ENCODE measurements around the gene PTGDR. TPM values are rescaled to one million over a fixed set of nuclear protein-coding genes. Genes with fewer than 3 reads are reported as not detected.
A peak's percentile ranks its signal among the peaks of the same experiment; 100 is the strongest.

PTGDR gene
- total RNA-seq, 1 experiment from 2014 or later, result not detected

DNA sequence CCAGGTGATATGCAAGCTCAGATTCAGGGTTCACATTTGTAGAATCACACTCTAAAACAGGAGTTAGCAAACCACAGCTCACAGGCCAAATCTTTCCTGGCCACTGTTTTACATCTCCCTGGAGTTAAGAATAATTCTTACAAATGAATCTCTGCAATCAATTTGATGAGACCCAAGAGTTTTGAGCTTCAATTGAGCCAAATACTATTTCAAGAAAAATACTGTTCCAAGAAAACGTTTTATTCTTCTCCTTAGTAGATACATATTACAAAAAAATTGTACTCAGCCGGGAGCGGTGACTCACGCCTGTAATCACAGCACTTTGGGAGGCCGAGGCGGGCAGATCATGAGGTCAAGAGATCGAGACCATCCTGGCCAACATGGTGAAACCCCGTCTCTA, 2.5 kb downstream of the PTGDR start:
- no peak for DNase-seq
- Histone ChIP-seq H3K9me2 (ENCODE audit: insufficient read depth) (no peaks in the 10 kb centered on the region), H3K9me3 (ENCODE audit: insufficient read depth, low read depth) (no peaks in the 10 kb centered on the region), H3K27ac (no peak overlapping the region), H4K20me1 (ENCODE audit: insufficient read depth) (no peaks in the 10 kb centered on the region), H3K36me3 (ENCODE audit: low read depth) (no peaks in the 10 kb centered on the region), H3K4me2 (no peak overlapping the region), H3K4me3 (no peak overlapping the region), H3K27me3 (ENCODE audit: insufficient read depth, low read depth) (no peaks in the 10 kb centered on the region), H2AFZ (no peak overlapping the region), H3F3A (ENCODE audit: insufficient read depth, low read depth) (no peaks in the 10 kb centered on the region), H3K79me2 (ENCODE audit: low read depth) (no peaks in the 10 kb centered on the region), H3K4me1 (replicated peaks; ENCODE audit: insufficient read depth) (no peaks in the 10 kb centered on the region)
- POLR2A ChIA-PET (ENCODE audit: unreplicated experiment), result no interaction called here
- BruUV-seq (replicated peaks), result no TSS peak
- TF ChIP-seq, protein P1, sequence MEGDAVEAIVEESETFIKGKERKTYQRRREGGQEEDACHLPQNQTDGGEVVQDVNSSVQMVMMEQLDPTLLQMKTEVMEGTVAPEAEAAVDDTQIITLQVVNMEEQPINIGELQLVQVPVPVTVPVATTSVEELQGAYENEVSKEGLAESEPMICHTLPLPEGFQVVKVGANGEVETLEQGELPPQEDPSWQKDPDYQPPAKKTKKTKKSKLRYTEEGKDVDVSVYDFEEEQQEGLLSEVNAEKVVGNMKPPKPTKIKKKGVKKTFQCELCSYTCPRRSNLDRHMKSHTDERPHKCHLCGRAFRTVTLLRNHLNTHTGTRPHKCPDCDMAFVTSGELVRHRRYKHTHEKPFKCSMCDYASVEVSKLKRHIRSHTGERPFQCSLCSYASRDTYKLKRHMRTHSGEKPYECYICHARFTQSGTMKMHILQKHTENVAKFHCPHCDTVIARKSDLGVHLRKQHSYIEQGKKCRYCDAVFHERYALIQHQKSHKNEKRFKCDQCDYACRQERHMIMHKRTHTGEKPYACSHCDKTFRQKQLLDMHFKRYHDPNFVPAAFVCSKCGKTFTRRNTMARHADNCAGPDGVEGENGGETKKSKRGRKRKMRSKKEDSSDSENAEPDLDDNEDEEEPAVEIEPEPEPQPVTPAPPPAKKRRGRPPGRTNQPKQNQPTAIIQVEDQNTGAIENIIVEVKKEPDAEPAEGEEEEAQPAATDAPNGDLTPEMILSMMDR (conservative IDR thresholded peaks at IDR 0.05), result no peak
- TF ChIP-seq EZH2 (IDR thresholded peaks at IDR 0.05; ENCODE audit: low read depth), result no peak
- CTCF ChIA-PET, result no interaction called here
- intact Hi-C loops (cut with micrococcal nuclease; ENCODE audit: unreplicated experiment), result no loop called here

GRCh38 chr14:52271538-52271937, 4.0 kb downstream of the PTGDR start:
- no peaks in the 10 kb centered on the region for H3K9me2 ChIP-seq (ENCODE audit: insufficient read depth)
- no TSS peak for BruUV-seq (replicated peaks)
- no peak overlapping the region for H3K27ac ChIP-seq
- no peak overlapping the region for H2AFZ ChIP-seq
- no peaks in the 10 kb centered on the region for H3K9me3 ChIP-seq (ENCODE audit: insufficient read depth, low read depth)
- H3K4me3 ChIP-seq, result no peak overlapping the region
- ChIA-PET CTCF (no interaction called here), POLR2A (ENCODE audit: unreplicated experiment) (no interaction called here)
- H3K79me2 ChIP-seq (ENCODE audit: low read depth), result no peaks in the 10 kb centered on the region
- H3K4me2 ChIP-seq, result no peak overlapping the region
- intact Hi-C loops (cut with micrococcal nuclease; ENCODE audit: unreplicated experiment), result no loop called here
- no peaks in the 10 kb centered on the region for H3K36me3 ChIP-seq (ENCODE audit: low read depth)
- H4K20me1 ChIP-seq (ENCODE audit: insufficient read depth), result no peaks in the 10 kb centered on the region
- H3K27me3 ChIP-seq (ENCODE audit: insufficient read depth, low read depth), result no peaks in the 10 kb centered on the region
- H3F3A ChIP-seq (ENCODE audit: insufficient read depth, low read depth), result no peaks in the 10 kb centered on the region
- DNase-seq, result no peak
- H3K4me1 ChIP-seq (replicated peaks; ENCODE audit: insufficient read depth), result no peaks in the 10 kb centered on the region
- TF ChIP-seq EZH2 (IDR thresholded peaks at IDR 0.05; ENCODE audit: low read depth), result no peak
- TF ChIP-seq, protein P1 (conservative IDR thresholded peaks at IDR 0.05), result no peak

DNA sequence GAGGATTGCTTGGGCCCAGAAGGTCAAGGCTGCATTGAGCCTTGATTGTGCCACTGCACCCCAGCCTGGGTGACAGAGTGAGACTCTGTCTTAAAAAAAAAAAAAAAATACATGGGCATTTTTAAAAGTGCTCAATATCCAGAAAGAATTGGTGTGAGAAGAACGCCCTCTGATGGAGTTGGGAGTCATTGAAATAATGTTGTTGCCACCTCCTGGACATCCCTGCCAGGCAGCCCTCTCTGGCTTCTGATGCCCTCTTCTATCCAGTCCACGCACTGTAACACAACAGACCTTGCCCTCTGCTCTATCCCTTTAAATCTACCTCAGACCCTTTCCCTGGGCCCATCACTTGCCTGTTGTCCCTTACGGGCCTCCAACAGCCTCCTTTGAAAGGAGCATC, 4.9 kb downstream of the PTGDR start:
- Histone ChIP-seq H3K9me2 (ENCODE audit: insufficient read depth) (no peaks in the 10 kb centered on the region), H3F3A (ENCODE audit: insufficient read depth, low read depth) (no peaks in the 10 kb centered on the region), H3K79me2 (ENCODE audit: low read depth) (no peaks in the 10 kb centered on the region), H3K4me2 (no peak overlapping the region), H3K9me3 (ENCODE audit: insufficient read depth, low read depth) (no peaks in the 10 kb centered on the region), H3K36me3 (ENCODE audit: low read depth) (no peaks in the 10 kb centered on the region), H3K4me3 (no peak overlapping the region), H3K27me3 (ENCODE audit: insufficient read depth, low read depth) (no peaks in the 10 kb centered on the region), H3K27ac (no peak overlapping the region), H2AFZ (no peak overlapping the region), H3K4me1 (replicated peaks; ENCODE audit: insufficient read depth) (no peaks in the 10 kb centered on the region), H4K20me1 (ENCODE audit: insufficient read depth) (no peaks in the 10 kb centered on the region)
- ChIA-PET POLR2A (ENCODE audit: unreplicated experiment) (no interaction called here), CTCF (no interaction called here)
- TF ChIP-seq EZH2 (IDR thresholded peaks at IDR 0.05; ENCODE audit: low read depth), result no peak
- TF ChIP-seq, protein P1 (conservative IDR thresholded peaks at IDR 0.05), result peak; percentile 44
- no peak for DNase-seq
- BruUV-seq (replicated peaks), result no TSS peak
- intact Hi-C loops (cut with micrococcal nuclease; ENCODE audit: unreplicated experiment), result no loop called here

Data from PC-9 (cell line).